Upper lobe of left lung (tissue), 4 donors: Measurements from ENCODE around the gene CAPN2.

Source experiments
- CTCF ChIP-seq, 6 experiments: fragments of 450-650 bp in 4 of 6; fragments of 200-600 bp in 2 of 6; sonication (generic) in 2 of 6; IDR thresholded peaks; one replicate each; pipeline ENCODE4 v1.5.1; 2016 to 2019; ENCODE audit warnings: antibody characterized with exemption in 6 of 6
- EP300 ChIP-seq, 4 donors: sonication (generic); formaldehyde crosslinking; IDR thresholded peaks; one replicate each; pipeline ENCODE4 v1.5.1; 2017; ENCODE audit warnings: antibody characterized with exemption in 4 of 4, control low read depth in 2 of 4
- POLR2A ChIP-seq, 4 donors: fragments of 450-650 bp; IDR thresholded peaks; one replicate each; pipeline ENCODE4 v1.5.1; 2016 to 2017; ENCODE audit warnings: antibody characterized with exemption in 4 of 4, mild to moderate bottlenecking in 2 of 4
- POLR2AphosphoS5 ChIP-seq, 2 donors: sonication (generic); formaldehyde crosslinking; IDR thresholded peaks; one replicate each; pipeline ENCODE4 v1.5.1; 2017; ENCODE audit warnings: antibody characterized with exemption in 2 of 2

GRCh38 chr1:223820971-223821370 lies 108.6 kb downstream of the CAPN2 start:
- TF ChIP-seq CTCF (IDR thresholded peaks at IDR 0.05) (no peak), POLR2A (IDR thresholded peaks at IDR 0.05) (no peak), POLR2AphosphoS5 (IDR thresholded peaks at IDR 0.05) (no peak), EP300 (IDR thresholded peaks at IDR 0.05) (no peak)
